Measurements from ENCODE around the gene CDK5RAP1.

DNA sequence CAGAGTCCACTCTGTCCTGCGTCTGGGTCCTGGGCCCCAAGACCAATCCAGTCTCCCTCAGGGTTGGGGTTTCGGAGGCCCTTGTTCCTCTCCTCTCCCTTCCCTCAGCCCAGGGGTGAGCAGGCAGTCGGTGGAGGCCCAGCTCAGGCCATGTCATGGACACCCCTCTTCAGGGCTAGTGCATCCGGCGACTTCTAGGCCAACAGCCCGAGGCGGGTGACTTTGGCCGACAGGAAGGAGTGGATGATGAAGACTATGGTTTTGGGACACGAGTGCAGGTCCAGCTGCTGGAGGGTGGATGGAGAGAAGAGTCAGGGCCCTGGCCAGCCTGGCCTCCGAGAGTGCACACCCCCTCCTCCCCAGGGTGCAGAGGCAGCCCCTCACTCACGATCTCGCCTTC lies 7.0 kb upstream of the CDK5RAP1 start:
- TF ChIP-seq ARNTL (CRISPR knock-in tag; IDR thresholded peaks at IDR 0.05; ENCODE audit: borderline replicate concordance, low read depth) (no peak), BACH2 (CRISPR knock-in tag; IDR thresholded peaks at IDR 0.05; ENCODE audit: borderline replicate concordance) (no peak), ZNF70 (CRISPR knock-in tag; IDR thresholded peaks at IDR 0.05) (no peak), ESRRG (CRISPR knock-in tag; IDR thresholded peaks at IDR 0.05) (no peak), GLIS3 (CRISPR knock-in tag; IDR thresholded peaks at IDR 0.05) (no peak), TCF4 (CRISPR knock-in tag; IDR thresholded peaks at IDR 0.05; ENCODE audit: borderline replicate concordance) (no peak), RARB (CRISPR knock-in tag; IDR thresholded peaks at IDR 0.05) (no peak)
- TF ChIP-seq, protein P1, sequence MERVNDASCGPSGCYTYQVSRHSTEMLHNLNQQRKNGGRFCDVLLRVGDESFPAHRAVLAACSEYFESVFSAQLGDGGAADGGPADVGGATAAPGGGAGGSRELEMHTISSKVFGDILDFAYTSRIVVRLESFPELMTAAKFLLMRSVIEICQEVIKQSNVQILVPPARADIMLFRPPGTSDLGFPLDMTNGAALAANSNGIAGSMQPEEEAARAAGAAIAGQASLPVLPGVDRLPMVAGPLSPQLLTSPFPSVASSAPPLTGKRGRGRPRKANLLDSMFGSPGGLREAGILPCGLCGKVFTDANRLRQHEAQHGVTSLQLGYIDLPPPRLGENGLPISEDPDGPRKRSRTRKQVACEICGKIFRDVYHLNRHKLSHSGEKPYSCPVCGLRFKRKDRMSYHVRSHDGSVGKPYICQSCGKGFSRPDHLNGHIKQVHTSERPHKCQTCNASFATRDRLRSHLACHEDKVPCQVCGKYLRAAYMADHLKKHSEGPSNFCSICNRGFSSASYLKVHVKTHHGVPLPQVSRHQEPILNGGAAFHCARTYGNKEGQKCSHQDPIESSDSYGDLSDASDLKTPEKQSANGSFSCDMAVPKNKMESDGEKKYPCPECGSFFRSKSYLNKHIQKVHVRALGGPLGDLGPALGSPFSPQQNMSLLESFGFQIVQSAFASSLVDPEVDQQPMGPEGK (CRISPR knock-in tag; IDR thresholded peaks at IDR 0.05; ENCODE audit: borderline replicate concordance): no peak
- TF ChIP-seq, protein P2, sequence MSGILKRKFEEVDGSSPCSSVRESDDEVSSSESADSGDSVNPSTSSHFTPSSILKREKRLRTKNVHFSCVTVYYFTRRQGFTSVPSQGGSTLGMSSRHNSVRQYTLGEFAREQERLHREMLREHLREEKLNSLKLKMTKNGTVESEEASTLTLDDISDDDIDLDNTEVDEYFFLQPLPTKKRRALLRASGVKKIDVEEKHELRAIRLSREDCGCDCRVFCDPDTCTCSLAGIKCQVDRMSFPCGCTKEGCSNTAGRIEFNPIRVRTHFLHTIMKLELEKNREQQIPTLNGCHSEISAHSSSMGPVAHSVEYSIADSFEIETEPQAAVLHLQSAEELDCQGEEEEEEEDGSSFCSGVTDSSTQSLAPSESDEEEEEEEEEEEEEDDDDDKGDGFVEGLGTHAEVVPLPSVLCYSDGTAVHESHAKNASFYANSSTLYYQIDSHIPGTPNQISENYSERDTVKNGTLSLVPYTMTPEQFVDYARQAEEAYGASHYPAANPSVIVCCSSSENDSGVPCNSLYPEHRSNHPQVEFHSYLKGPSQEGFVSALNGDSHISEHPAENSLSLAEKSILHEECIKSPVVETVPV (CRISPR knock-in tag; IDR thresholded peaks at IDR 0.05): no peak
- TF ChIP-seq, protein P3, sequence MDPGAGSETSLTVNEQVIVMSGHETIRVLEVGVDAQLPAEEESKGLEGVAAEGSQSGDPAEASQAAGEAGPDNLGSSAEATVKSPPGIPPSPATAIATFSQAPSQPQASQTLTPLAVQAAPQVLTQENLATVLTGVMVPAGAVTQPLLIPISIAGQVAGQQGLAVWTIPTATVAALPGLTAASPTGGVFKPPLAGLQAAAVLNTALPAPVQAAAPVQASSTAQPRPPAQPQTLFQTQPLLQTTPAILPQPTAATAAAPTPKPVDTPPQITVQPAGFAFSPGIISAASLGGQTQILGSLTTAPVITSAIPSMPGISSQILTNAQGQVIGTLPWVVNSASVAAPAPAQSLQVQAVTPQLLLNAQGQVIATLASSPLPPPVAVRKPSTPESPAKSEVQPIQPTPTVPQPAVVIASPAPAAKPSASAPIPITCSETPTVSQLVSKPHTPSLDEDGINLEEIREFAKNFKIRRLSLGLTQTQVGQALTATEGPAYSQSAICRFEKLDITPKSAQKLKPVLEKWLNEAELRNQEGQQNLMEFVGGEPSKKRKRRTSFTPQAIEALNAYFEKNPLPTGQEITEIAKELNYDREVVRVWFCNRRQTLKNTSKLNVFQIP (CRISPR knock-in tag; IDR thresholded peaks at IDR 0.05; ENCODE audit: borderline replicate concordance, low read depth): no peak
